ENCODE measurements around the gene SLC29A1.
A peak's percentile ranks its signal among the peaks of the same experiment; 100 is the strongest.

Gene SLC29A1

DNA sequence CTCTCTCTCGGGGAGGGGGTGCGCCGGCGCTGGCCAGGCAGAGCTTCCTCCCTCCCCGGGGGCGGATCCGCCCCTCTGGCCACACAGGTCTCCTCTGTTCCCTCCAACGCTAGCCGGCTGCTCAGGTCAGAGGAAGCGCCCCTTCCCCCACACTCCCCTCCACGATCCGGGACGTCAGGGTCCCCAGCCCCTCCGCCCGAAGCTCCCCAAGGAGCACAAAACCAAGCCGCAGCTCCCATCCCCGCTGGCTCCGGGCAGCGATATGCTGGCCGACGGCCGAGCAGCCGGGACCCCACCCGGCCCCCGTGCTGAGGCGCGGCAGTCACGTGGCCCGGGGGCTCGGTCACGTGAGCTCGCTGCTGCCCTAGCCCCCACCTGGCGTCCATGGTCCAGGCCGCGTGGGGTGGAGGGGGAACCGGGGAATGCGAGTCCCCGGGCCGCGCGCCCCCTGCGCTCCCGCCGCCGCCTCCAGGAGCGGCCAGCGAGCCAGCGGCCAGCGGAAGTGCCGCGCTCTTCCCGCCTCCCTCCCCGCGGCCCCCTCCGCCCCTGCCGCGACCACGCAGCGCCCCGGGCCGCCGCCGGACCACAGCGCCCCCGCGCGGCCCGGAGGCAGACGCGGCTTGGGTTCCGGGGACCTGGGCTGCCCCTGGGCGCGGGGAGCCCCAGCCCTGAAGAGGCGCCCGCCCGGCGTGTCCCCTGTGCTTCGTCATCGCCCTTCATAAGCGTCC lies 33.8 kb downstream of the SLC29A1 start, which contains the start of gene SLC35B2:
Gene SLC35B2 (minus strand): TSS at position 504 of the 728 bp plus-strand sequence. CDS start 118 bp downstream, at position 386.
- DNase-seq = peak; percentile 63

DNA sequence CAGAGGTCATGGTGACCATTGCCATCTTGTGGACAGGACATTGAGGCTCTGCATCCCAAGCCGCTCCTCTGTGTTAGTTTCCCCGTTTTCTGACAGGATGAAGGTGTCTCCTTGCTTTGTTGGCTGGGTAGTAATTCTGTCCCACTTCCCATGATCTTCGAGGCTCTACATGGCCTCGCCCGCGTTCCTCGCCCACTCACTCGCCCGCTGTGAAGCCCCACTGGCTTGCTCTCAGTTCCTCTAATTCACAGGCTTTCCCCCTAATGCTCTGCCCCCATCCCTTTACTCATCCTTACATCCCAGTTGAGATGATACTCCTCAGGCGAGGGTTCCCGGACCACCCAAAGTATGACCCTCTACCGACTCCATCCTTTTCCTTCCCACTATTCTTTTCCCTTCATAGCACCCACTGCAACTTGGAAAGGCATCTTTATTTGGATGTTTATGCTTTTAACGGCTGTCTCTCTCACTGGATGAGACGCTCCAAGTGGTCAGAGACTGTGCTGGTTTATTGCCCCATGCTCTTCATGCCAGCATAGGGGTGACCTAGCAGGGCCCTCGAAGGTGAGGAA lies 34.4 kb downstream of the SLC29A1 start:
- no peak for DNase-seq

DNA sequence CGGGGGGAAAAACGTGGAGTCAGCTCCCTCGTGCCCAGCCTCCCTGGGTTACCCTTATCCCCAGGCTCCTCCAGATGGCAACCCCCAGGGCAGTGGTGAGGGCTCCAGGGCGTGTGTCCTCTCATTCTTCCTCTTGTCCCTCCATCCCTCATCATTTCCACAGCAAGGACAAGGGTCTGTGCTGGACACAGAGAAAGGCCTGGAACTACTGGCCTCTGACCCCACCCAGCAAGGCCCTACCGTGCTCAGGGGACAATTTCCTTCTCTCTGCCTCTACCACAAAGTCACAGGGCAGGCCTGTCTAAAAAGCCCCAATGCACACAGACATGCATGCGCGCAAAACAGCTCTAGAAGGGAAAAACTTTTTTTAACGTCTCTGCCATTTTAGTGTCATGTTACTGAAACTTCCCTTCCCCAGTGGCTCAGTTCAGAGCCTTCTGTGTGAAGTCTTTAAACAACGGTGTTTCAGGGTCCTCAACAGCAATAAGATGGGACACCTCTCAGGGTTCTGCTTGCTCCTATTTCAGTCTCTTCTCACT lies 35.0 kb downstream of the SLC29A1 start:
- DNase-seq = no peak

DNA sequence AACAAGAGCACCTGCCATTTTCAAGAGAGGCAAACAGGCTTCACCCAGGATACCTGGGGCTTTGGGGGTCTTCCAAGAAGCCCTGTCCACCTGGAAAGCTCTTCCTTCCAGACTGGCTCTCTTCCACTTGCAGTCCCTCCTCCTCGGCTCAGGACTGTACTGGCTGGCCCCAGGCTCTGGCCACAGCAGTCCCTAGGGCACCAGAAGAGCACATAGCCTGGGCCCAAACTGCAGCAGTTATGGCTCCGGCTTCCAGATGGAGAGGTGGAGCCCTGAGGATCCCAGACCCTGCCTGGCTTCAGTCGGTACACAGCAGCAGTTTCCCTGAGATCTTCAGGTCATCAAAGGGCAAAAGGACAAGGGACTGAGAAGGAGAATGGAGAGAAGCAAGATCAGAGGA lies 35.5 kb downstream of the SLC29A1 start:
- no peak for DNase-seq

DNA sequence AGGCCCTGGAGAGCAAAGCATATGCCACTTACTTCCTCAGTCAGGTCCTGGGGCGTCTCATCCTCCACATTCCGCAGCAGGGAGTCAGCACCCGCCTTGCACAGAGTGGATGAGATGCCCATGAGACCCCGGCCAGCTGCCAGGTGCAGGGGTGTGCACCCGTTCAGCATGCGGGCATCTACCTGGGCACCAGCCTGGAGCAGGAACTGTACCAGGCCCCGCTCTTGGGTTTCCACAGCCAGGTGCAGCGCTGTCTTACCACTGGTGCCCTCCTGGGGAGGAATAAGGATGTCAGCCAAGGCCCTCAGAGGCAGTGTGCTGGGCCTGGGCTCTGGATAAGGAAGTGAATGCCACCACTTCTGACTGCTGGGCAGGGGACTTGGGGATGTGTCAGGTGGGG lies 36.6 kb downstream of the SLC29A1 start:
- no peak for DNase-seq

DNA sequence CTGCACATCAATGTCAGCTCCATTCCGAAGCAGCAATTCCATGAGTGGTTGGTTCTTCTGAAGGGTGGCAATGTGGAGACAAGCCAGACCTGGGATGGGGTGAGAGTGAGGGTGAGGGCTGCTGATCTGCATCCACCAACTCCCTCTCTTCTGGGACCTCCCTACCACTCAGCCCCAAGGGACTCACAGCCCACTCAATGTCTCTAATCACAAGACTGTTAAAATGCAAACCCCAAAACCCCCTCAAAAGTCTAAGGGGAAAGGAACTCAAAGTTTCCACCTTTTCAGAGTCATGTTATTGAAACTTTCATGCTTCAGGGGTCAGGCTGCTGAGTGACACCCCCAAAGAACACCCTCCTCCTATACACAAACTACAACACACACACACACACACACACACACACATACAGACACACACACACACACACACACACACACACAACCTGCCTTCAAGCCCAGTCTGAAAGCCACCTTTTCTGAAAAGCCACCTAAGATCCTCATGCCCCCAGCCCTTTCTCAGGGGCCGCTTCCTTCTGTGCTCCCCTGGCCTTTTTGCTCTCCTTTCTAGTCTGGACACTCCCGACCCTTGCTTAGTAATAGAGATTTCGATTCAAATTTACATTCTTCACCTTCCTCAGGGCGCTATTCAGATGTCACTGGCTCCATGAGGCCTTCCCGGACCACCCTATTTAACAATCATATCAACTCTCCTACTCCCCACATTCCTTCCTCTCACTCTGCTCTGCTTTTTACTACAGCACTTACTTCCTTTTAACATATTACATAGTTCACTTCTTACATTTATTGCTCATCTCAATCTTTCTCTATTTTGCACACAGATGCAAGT lies 37.3 kb downstream of the SLC29A1 start:
- DNase-seq = no peak

DNA sequence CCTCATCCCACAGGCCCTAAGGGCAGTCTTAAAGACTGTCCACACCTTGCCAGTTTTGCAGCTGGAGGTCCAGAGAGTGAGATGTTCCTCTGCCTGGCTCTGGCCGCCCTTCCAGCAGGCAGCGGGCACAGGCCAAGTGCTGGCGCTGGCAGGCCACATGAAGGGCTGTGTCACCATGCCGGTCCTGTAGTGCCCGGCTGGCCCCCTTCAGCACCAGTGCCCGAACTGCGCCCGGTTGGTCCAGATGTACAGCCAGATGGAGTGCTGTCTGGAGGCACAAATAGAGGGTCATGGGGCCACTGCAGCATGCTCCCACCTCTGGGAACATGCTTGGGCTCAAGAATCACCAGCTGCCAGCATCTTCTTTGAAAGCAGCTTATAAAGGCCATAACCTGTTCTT lies 38.2 kb downstream of the SLC29A1 start:
- DNase-seq = no peak

DNA sequence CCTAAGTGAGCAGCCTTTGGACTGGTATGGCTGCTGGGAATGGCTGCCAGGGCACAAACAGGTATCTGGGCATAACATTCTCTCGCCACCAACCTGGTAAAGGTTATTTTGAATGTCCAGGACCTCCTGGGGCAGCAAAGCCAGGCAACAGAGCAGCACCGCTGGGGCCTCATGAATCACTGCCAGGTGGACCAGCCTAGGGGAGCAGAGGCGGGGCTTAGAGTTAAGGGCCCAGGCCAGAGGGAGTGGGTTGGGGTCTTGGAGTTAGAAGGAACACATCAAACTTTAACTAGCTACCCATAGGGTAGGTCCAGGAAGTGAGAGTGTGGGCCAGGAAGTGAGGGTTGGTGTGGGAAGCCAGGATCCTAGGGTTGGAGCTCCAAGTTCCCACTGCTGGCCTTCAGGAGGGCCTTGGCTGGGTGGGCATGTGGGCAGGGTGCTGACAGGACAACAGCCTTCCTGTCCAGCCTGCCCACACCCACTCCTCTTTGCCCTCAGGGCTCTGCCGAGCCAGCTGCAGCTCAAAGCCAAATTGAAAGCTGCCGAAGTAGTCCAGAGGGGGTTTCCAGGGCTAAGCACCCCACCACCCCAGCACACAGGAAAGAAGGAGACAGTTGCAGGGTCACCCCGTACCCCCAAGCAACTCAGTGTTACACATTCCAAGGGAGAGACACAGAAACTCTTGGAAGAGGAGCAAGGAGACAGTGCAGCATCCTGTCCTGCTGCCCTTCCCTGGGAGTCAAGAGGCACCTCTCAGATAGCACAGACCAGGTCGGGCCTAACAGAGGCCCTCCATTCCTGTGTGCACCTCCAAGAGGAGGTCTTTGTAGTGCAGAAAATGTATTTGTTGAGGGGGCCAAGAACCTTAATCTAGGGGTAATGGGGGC lies 39.3 kb downstream of the SLC29A1 start:
- no peak for DNase-seq

DNA sequence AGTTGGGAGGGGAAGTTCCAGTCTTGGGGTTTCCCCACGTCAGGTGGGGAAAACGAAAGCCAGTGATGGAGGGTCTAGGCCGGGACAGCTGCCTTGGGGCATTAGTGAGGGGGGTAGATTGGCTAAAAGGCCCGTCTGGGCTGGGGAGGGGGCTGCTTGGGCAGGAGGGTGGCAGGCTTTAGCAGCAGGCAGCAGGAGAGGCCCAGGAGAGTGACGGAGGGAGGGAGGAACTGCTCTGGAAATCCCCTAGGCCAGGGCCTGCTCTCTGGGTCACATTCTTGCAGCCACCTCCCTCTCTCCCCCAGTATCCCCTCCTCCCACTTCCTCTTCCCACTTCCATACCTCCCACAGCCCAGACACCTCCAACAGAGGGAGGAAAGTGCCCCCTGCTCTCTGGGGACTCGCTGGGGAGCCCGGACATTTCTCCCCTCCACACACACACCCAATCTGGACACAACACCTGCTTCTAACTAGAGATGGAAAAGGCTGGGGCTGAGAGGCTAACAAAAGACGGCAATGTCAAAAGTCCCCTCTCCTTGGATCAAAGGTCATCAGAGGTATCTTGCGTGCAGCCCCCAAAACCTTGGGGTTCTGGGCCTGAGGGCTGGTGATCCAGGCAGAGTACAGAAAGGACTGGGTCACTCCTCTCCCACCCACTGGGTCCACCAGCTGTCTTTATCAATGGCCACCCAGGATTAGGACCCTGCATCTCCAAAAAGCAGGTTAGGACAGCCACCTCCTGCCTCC lies 40.1 kb downstream of the SLC29A1 start:
- DNase-seq = no peak

DNA sequence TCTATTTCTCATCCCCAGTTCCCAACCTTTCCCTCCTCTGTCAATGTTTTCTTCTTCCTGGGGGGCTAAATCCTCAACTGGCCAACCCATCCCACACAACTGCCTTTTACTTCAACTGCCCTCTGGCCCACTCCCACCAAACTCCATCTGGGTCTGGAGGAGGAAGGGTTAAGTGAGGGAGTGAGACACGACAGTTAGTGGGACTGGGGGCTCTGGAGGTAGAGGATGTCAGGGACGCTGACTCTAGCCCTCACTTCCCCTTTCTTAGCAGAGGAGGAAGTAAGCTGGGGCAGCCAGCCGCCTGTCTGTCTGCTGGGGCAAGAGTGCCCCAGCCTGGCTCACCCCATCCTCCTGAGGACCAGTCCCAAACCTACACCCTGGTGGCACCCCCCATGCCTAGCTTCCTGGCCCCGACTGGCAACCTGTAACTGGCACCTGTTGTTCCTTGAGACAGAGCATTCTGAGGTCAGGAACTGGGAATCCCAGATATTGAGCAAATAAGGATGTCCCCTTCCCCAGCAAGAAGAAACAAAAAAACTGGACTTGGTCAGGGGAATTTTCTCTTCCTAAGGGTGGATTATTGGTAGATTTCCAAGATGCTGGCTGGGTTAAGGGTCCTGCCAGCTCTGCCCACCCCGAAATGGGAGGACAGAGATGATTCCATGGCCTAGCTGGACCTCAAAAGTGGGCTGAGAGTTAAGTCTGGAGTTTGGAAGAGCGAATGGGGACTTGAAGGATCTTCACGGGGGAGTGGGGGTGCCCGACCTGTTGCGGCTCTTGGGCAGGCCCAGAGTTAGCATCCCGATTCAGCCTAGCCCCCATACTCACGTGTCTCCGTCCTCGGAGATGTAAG lies 41.0 kb downstream of the SLC29A1 start:
- DNase-seq = no peak

DNA sequence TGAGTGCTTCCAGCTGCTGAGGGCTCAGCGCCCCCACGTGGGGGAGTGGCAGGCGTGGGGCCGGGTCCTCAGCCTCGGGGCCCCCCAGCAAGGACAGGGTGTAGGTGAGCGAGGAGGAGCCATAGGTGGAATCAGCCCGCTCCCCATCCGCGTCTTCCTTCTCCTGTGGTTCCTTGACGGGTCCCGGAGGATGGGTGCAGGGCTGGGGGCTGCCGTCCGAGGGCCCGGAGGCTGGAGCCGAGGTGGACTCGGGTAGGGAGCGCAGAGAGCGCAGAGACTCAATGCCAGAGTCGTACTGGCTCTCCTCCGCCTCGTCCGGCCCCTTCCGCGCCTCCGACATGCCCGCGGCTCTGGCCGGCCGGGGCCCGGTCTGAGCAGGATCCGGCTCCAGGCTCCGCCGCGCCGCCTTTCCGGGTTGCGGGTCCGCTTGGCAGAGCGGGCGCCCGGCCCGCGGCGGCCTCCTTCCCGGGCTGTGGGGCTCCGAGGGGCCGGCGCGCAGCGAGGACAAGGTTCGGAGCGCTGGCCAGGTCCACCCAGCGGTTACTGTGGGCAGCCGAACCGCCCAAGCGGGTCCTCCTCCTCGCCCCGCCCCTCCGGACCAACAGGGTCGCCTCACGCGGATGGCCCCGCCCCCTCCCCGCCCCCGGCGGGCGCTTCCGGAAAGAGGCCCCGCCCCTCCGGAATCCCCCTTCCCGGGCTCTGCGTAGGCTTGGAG lies 41.8 kb downstream of the SLC29A1 start, which contains the start of gene NFKBIE:
Gene NFKBIE (minus strand): TSS at position 545 of the 715 bp plus-strand sequence. CDS start 205 bp downstream, at position 340.
- peak; percentile 92 for DNase-seq

DNA sequence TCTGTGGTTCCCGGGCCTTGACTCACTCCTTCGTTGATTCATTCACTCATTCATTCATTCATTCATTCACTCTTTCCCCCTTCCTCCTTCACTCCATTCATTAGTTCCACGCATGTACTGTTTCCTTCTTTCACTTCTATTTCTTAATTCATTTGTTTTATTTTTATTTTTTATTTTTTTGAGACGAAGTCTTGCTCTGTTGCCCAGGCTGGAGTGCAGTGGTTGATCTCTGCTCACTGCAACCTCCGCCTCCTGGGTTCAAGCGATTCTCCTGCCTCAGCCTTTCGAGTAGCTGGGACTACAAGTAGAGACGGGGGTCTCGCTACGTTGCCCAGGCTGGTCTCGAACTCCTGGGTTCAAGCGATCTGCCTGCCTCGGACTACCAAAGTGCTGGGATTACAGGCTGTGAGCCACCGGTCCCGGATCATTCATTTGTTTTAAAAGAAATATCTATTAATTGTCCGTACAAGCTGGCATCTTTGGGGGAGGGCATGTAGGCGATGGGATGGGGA lies 42.4 kb downstream of the SLC29A1 start:
- no peak for DNase-seq

DNA sequence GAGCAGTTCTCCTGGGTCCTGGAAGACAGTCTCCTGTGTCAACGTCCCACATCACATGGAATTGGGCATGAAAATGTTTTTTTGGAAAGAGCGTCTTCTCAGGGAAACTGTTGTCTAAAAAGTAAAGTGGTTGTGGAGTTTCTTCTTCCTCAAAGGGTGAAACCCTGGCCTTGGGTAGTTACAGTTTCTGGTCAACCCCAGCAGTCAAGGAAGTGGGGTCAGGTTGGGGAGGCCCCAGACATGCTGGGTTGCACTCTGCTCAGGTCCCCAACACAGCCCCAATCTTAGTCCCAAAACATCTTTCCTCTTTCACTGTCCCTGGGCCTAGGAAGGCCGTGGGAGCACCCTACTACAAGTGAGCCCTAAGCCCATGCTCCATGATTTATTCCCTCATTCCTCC lies 43.0 kb downstream of the SLC29A1 start:
- no peak for DNase-seq

DNA sequence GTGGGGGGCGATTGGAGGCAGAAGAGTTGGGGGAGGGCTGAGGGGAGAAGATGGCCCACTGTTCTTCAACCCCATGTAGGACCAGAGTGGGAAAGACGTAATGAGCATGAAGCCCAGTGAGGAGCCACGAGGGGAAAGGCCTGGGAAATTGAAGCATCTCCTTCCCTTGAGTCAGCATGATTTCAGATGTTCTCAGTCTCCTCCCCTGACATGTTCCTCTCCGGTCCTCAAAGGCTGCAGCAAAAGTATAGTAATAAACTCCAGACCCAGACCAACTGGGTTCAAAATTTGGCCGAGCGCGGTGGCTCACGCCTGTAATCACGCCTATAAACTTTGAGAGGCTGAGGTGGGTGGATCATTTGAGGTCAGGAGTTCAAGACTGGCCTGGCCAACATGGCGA lies 43.9 kb downstream of the SLC29A1 start:
- no peak for DNase-seq

DNA sequence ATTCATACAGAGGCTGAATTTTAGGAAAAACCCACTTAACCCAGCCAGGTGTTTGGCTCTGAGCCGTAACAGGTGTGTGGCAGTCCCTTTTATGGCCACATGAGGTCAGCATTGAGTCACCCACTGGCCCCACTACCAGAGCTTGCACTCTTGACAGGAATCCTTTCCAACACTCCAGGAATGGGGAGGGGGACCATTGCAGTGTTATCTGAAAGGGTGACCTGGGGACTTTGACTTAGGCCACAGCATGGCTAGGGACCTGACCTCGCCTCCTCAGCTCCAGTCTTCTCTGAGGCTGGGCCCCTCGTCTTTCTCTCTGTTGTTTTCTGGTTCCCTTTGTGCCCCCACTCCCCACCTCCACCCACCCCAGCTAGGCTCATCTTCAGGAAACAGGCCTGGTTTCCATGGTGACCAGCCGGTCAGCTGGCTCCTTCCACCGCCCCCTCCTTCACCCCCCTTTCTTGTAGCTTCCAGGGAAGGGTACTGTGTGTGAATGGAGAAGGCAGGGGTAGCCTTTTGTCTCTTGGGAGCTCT lies 44.8 kb downstream of the SLC29A1 start:
- DNase-seq = peak; percentile 28

DNA sequence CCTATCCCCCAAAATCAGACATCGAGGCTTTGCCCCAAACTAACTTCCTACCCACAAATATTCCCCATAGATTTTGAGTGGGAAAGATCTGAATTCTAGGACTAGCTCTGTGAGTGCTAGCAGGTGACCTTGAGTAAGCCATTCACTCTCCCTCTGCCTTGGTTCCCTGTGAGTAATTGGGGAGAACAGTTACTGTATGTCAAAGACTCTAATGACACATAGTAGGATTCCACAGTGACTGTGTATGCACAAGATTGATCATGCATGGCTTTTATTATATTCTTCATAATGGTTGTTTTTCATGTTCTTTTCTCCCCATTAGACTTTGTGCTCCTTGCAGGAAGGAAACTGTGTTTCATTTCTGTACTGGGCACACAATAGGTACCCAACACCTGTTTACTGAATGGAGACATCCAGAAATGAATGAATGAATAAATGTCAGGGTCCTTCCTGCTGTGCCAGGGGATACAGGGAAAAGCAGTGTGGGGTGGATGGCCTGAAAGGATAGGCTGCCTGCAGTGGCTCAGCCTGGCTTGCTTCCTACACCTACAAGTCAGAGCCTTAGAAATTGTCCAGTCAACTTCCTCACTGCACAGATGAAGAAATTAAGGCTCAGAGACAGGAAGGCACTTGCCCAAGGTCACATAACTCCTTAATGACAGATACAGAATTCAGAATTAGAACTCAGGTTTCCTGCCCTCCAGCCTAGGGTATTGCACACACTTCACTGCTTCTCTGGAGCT lies 46.0 kb downstream of the SLC29A1 start:
- DNase-seq = no peak

DNA sequence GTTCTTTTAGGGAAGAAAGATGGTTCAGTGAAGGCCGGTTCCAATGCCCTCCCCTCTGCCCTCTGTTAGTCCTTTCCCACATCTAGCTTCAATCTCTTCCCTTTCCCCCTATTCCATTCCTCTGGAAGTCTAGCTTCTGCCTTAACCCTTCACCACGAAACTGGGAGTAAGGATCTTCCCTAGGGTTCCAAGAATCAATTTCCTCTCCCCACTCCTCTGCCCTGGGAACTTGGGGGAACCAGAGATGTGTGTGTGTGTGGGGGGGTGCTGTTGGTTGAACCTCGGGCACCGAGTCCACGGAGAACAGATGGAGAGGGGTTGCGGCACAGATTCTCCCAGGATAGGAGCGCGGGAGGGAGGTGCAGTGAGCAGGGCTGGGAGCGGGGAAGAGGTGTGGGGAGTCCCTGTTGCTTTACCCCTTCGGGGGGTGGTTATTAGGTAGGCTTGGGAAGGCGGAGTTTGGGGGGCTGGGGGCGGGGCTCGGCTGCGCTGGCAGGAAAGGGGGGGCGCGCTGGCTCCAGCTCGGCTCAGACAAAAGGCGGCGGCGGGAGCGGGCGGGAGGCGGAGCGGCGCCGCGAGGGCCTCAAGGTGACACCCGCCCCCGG lies 46.6 kb downstream of the SLC29A1 start, which contains the start of gene TMEM151B:
Gene TMEM151B (plus strand): TSS at position 530 of the 605 bp plus-strand sequence. CDS start 293 bp downstream, outside the sequence.
- no peak for DNase-seq

Data from NK-92 treated with Interleukin-12 subunit alpha and Interleukin-12 subunit beta, amount 100 ng/mL, for 24 hours (cell line).